Endothelial cell of umbilical vein (primary cell): ENCODE data around the gene LUC7L. TPM values are rescaled to one million over a fixed set of nuclear protein-coding genes. Genes with fewer than 3 reads are reported as not detected.

Experiments
- BruUV-seq: library from RNA; stranded (reverse); fragments of 400-500 nt; replicated peaks from 2 replicates; lab custom pipeline; 2021; lab: Mats Ljungman, UMichigan
- CTCF ChIA-PET: fragments of 300-600, 350-600 bp; sonication (Branson Sonifier 250); formaldehyde crosslinking; loops from one replicate; lab custom pipeline; 2021; ENCODE audit warnings: antibody characterized with exemption, inconsistent platforms; lab: Charles Lee
- POLR2A ChIA-PET: fragments of 300-600, 350-600 bp; sonication (Branson Sonifier 250); formaldehyde crosslinking; loops from one replicate; lab custom pipeline; 2021; ENCODE audit warnings: antibody characterized with exemption, inconsistent platforms; lab: Charles Lee
- DNase-seq: peaks from one replicate; pipeline ENCODE4 v3.0.0-alpha.2; 2011; ENCODE audit warnings: low read depth, low spot score
- FAIRE-seq: peaks from 2 replicates; lab custom pipeline; 2011; peaks lifted over from hg19 to GRCh38; lab: Jason Lieb, UNC
- H2AFZ ChIP-seq: 2 replicates; pipeline ENCODE4 v1.6.0; 2012; ENCODE audit warnings: low read depth, low read length, control low read depth, inconsistent platforms
- H3K27ac ChIP-seq: 2 replicates; pipeline ENCODE4 v1.5.1; 2011; ENCODE audit warnings: low read depth, mild to moderate bottlenecking, control low read depth, low read length, moderate library complexity; ENCODE audit not compliant: insufficient read depth
- H3K27me3 ChIP-seq, 2 experiments: 2 replicates each; pipeline versions ENCODE4 v1.6.0 to v1.6.1; 2011; ENCODE audit warnings: low read length in 2 of 2, mixed read lengths in 1 of 2; ENCODE audit not compliant: control insufficient read depth in 2 of 2, insufficient read depth in 2 of 2
- H3K36me3 ChIP-seq, 2 experiments: 2 replicates in 1 of 2; 3 replicates in 1 of 2; pipeline ENCODE4 v1.5.1; 2011; ENCODE audit warnings: low read length in 2 of 2, mild to moderate bottlenecking in 1 of 2, moderate library complexity in 1 of 2; ENCODE audit not compliant: control insufficient read depth in 2 of 2, insufficient read depth in 2 of 2; ENCODE audit errors: extremely low read depth in 1 of 2
- H3K4me1 ChIP-seq: 3 replicates; pipeline ENCODE4 v1.5.1; 2011; ENCODE audit warnings: mild to moderate bottlenecking, low read length; ENCODE audit not compliant: control insufficient read depth, insufficient read depth; ENCODE audit errors: extremely low read depth
- H3K4me2 ChIP-seq: 2 replicates; pipeline ENCODE4 v1.6.1; 2011; ENCODE audit warnings: low read length, control low read depth, mixed read lengths; ENCODE audit not compliant: insufficient read depth
- H3K4me3 ChIP-seq, 3 experiments: fragments of 200-600 bp in 1 of 3; sonication (generic), shearing (Covaris generic) in 1 of 3; replicated peaks in 1 of 3; 2 replicates each; pipeline ENCODE4 v1.5.1; 2011 to 2016; ENCODE audit warnings: control low read depth in 3 of 3, low read length in 3 of 3, mild to moderate bottlenecking in 2 of 3, inconsistent platforms in 1 of 3, low read depth in 1 of 3, moderate library complexity in 1 of 3; ENCODE audit not compliant: insufficient read depth in 1 of 3
- H3K79me2 ChIP-seq: 2 replicates; pipeline ENCODE4 v1.6.0; 2012; ENCODE audit warnings: low read length, inconsistent platforms; ENCODE audit not compliant: control insufficient read depth, insufficient read depth
- H3K9ac ChIP-seq: replicated peaks from 2 replicates; pipeline ENCODE3; 2011; ENCODE audit warnings: low read length, control low read depth; ENCODE audit not compliant: insufficient read depth; ENCODE audit errors: extremely low read depth
- H3K9me1 ChIP-seq: replicated peaks from 3 replicates; pipeline ENCODE4 v1.6.0; 2011; ENCODE audit warnings: mild to moderate bottlenecking, low read length; ENCODE audit not compliant: control insufficient read depth, insufficient read depth; ENCODE audit errors: extremely low read depth
- H3K9me3 ChIP-seq: replicated peaks from 2 replicates; pipeline ENCODE4 v1.5.1; 2012; ENCODE audit warnings: low read length, inconsistent platforms; ENCODE audit not compliant: control insufficient read depth, insufficient read depth
- H4K20me1 ChIP-seq: replicated peaks from 2 replicates; pipeline ENCODE3; 2011; ENCODE audit warnings: mild to moderate bottlenecking, low read length; ENCODE audit not compliant: control insufficient read depth, insufficient read depth; ENCODE audit errors: extremely low read depth
- CTCF ChIP-seq, 2 donors: IDR thresholded peaks; 1 replicate in 1 of 2; 2 replicates in 1 of 2; pipeline ENCODE4 v1.5.1; 2011; ENCODE audit warnings: low read length in 2 of 2, mild to moderate bottlenecking in 2 of 2, moderate library complexity in 2 of 2, control low read depth in 1 of 2, inconsistent platforms in 1 of 2, low read depth in 1 of 2; ENCODE audit not compliant: insufficient read depth in 1 of 2; ENCODE audit errors: extremely low read depth in 1 of 2
- EZH2 ChIP-seq: IDR thresholded peaks from 2 replicates; pipeline ENCODE4 v1.6.1; 2012; ENCODE audit warnings: borderline replicate concordance, low read depth, mild to moderate bottlenecking, moderate library complexity, low read length, inconsistent platforms; ENCODE audit not compliant: severe bottlenecking
- FOS ChIP-seq: IDR thresholded peaks from 2 replicates; pipeline ENCODE4 v1.6.1; 2011; ENCODE audit warnings: mild to moderate bottlenecking, low read length, moderate library complexity, borderline replicate concordance; ENCODE audit not compliant: insufficient read depth
- GATA2 ChIP-seq: IDR thresholded peaks from 2 replicates; pipeline ENCODE4 v1.7.0; 2011; ENCODE audit warnings: low read depth, mild to moderate bottlenecking, moderate library complexity, mixed read lengths, low read length; ENCODE audit not compliant: insufficient read length, insufficient read depth
- JUN ChIP-seq: IDR thresholded peaks from 2 replicates; pipeline ENCODE4 v1.6.1; 2011; ENCODE audit warnings: borderline replicate concordance, low read depth; ENCODE audit not compliant: insufficient read length, insufficient read depth
- dilution Hi-C: fragments of 300-500 bp; cut with MboI; formaldehyde crosslinking; loops from one replicate; pipeline ENCODE4 v1.15.0; 2019; ENCODE audit warnings: low sequenced_read_pairs; ENCODE audit not compliant: extremely low pct_ligation_motif_present
- intact Hi-C: fragments of 100-400 bp; cut with micrococcal nuclease; formaldehyde crosslinking; loops from one replicate; pipeline ENCODE4 v1.10.0; 2022
- polyA plus RNA-seq, 4 experiments: library from polyadenylated mRNA; depleted of rRNA in 3 of 4; stranded (reverse) in 3 of 4; unstranded in 1 of 4; fragments of >200 nt; gene quantifications; 2 replicates each; pipeline versions ENCODE4 v1.2.1 to v1.2.3, GENCODE V29; 2011 to 2012; ENCODE audit warnings: missing spikeins in 1 of 4
- total RNA-seq: library from RNA; stranded (reverse); gene quantifications from 2 replicates; pipeline ENCODE4 v1.2.3, GENCODE V29; 2021
- TF ChIP-seq, protein P1 (sequence below): IDR thresholded peaks from 2 replicates; pipeline ENCODE4 v1.6.1; 2011; ENCODE audit not compliant: insufficient read depth, insufficient read length

LUC7L gene
- total and polyA plus RNA-seq, 2 donors (not counting 3 experiments of a cell fraction or from before 2014, with no cell fraction given): 75.4 to 94.7 TPM

DNA sequence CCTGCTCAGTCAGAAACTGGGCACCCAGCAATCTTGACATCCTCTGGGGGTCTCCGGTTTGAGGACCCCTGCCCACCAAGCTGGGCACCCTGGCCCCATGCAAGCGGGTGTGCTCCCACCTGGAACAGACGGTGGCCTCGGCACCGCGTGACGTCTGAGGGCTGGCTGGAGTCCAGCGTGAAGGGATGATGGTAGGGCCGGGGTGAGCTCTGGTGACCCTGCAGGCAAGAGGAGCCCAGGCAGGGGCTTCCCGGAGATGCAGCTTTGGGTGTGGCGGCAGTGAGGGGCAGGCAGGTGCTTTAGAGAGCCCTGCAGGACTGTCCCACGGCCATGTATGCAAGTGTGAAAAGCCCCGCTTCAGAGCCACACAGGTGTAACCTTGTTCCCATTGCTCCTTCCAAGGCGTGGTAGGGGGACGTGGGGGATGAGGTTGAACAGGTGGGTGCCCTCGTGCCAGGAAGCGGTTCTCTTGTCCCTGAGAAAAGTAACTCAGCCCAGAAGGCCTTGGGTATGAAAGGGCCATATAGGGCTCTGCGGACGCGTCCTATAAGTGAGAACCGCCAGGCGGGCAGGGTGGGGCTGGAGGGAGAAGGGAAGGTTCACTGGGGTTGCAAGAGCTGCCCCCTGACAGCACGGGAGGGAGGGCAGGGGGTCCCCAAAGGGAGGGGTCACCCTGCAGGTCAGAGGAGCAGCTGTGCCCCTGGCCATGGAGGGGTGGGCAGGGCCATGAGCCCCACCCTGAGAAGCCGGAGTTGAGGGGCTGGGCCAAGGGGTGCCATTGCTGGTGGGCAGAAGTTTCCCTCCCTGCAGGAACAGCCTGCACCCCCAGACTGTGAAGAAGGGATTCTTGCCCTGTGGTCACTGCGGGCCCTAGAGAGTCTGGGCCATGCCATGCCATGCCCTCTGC is 37.3 kb upstream of the LUC7L start:
- Histone ChIP-seq H3K4me3 (no peak overlapping the region), H4K20me1 (no peaks in the 10 kb centered on the region), H3K27ac (no peak overlapping the region), H3K4me1 (no peaks in the 10 kb centered on the region), H3K9me3 (no peaks in the 10 kb centered on the region), H3K79me2 (no peaks in the 10 kb centered on the region), H3K27me3 (no peaks in the 10 kb centered on the region), H3K4me2 (no peak overlapping the region), H3K9me1 (no peaks in the 10 kb centered on the region), H3K36me3 (peaks cover 0 to 10% of the 10 kb centered on the region in 2 experiments), H3K9ac (no peak overlapping the region), H2AFZ (no peak overlapping the region)
- intact Hi-C loops (no loop called here), dilution Hi-C loops (no loop called here)
- no peak for TF ChIP-seq FOS
- TF ChIP-seq GATA2: no peak
- no peak for TF ChIP-seq CTCF (IDR thresholded peaks at IDR 0.05; ENCODE audit: extremely low read depth in 1 of 2, insufficient read depth in 1 of 2, low read depth in 1 of 2, low read length in 2 of 2)
- TF ChIP-seq JUN: no peak
- TF ChIP-seq, protein P1, sequence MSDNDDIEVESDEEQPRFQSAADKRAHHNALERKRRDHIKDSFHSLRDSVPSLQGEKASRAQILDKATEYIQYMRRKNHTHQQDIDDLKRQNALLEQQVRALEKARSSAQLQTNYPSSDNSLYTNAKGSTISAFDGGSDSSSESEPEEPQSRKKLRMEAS: no peak
- TF ChIP-seq EZH2: no peak
- no peak for DNase-seq
- BruUV-seq: no TSS peak
- FAIRE-seq: no peak
- CTCF ChIA-PET: no interaction called here
- POLR2A ChIA-PET: no interaction called here
